Measurements from ENCODE around the gene HTRA3.

HTRA3 gene

DNA sequence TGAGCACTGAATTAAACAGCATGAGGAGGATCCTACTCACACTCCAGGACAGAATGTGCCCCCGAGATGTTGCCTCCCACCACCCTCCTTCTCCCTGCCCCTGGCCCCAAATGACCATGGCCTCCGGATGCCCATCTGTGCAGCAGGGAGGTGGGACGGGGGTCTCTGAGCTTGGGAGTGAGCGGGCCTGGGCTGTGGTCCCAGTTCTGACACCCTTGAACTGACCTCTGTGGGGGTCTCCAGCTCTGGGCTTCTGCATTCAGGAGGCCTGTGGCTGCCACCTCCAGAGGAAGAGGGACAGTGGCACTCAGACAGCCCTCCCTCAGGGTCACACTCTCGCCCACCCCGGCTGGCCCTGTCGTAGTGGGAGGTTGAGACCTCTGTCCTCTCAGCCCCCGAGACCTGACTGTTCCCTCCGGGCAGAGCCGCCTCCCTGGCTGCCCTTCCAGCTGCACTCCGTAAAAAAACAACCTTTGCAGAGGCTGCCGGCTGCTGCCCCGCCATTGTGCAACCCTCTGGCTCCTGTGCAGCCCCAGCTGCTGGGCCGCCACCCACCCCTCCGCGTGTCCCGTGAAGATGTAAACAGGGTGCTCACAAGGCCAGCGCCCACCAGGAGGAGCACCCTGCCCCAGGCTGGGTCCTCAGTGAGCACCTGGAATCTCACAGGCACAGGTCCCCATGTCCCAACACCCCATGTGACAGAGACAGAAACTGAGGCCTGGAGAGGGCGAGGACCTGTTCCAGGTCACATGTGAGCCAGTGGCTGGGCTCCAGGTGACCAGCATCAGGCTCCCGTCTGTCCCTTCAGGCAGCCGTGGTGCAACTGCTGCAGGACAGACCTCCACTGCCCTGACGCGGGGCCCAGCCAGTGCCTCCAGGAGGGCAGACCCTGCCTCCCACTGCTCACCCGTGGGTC is 39.6 kb downstream of the HTRA3 start:
- DNase-seq (ENCODE audit: low spot score) = no peak

DNA sequence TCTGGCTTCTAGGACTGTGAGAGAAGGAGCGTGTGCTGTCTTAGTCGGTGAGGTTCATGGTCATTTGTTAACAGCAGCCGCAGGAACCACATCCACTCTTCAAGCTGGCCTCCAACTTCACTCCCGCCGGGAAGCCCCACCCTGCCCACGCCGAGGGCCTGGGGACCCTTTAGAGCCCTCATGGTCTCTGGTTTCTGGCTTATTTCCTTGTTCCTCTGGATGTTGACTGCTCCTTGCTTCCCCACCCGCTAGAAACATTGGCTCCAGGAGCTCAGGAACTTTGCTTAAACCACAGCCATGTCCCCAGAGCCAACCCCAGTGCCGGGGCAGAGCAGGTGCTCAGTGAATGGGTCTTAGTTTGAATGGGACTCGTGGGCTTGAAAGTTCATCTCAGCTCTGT is 40.8 kb downstream of the HTRA3 start:
- no peak for DNase-seq (ENCODE audit: low spot score)

- DNase-seq (ENCODE audit: low spot score) = no peak
Measured at GRCh38 chr4:8311101-8312068, 41.8 kb downstream of the HTRA3 start.

DNA sequence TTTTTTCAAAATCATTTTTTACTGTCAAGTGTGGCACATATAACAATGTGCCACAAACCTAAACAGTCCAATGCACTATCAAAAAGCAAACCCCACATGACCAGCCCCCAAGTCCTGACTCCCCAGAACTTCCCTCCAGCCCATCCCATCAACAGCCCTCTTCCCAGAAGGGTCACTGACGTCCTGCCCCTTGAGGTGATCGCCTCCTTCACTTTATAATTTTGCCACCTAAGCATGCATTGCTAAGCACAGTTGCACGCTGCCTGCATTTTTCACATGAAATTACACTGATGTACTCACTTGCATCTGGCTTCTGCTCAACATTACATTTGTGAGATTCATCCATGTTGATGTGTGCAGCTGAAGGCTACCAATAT is 42.5 kb downstream of the HTRA3 start:
- no peak for DNase-seq (ENCODE audit: low spot score)

DNA sequence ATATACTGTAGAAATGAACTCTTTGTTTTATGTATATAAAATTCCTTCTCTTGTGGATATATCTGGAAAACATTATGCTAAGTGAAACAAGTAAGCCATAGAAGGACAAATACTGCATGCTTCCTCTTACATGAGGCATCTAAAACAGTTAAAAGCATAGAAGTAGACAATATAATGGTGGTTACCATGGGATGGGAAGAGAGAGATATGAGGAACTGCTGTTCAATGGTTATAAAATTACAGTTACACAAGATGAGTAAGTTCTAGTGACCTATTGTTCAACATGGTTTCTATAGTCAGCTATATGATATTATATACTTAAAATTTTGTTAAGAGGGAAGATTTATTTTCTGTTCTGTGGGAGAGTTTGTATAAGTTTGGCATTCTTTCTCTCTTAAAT is 43.4 kb downstream of the HTRA3 start:
- no peak for DNase-seq (ENCODE audit: low spot score)

DNA sequence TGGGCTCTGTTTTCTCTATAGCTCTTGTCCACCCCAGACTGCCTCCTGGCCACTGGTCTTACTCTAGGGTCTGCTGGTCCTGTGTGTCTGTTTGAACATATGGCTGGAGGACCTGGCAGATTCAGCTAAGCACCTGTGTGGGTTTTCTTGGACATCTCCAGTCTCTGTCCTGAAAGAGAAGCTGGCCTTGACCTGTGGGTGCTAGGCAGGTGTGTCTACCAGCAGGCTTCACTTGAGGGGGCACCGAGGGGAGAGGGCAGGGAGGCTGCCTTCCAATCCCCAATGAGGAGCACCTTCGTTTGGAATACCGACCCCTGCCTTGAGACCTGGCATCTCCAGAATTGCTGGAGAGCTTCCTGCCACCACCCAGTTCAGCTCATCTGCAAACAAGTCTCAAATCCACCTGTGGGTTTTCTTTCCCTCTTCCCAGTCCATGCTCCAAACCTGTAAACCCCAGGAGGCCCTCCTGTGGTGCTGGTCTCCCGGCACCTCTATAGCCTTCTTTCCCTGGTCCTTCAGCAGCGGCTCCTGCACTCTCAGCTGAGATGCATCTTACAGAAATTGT is 45.2 kb downstream of the HTRA3 start:
- no peak for DNase-seq (ENCODE audit: low spot score)

- no peak for DNase-seq (ENCODE audit: low spot score)
Measured at GRCh38 chr4:8315435-8316250, 46.1 kb downstream of the HTRA3 start.

DNA sequence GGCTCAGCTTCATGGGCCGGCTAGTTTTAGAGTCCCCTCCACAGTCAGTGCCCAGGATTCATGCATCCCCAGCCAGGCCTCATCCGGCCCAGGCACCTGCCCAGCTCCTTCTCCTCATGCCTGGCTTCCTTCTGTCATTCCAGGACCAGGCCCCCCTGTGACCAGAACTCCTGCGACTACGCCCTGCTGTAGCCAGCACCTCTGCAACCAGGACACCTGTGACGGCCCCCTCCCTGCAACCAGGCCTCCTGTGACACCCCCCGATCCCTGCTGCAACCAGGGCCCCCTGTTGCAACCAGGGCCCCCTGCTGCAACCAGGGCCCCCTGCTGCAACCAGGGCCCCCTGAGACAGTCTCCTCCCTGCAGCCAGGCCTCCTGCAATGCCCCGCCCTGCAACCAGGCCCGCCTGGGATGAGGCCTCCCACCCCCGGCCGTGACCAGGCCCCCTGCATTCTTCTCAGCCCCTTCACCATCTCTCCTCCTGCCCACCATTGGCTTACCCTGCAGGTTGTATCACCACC is 46.8 kb downstream of the HTRA3 start:
- DNase-seq (ENCODE audit: low spot score) = no peak

- no peak for DNase-seq (ENCODE audit: low spot score)
Measured at GRCh38 chr4:8316911-8317351, 47.4 kb downstream of the HTRA3 start.

GRCh38 chr4:8317474-8317873 is 47.9 kb downstream of the HTRA3 start:
- no peak for DNase-seq (ENCODE audit: low spot score)

DNA sequence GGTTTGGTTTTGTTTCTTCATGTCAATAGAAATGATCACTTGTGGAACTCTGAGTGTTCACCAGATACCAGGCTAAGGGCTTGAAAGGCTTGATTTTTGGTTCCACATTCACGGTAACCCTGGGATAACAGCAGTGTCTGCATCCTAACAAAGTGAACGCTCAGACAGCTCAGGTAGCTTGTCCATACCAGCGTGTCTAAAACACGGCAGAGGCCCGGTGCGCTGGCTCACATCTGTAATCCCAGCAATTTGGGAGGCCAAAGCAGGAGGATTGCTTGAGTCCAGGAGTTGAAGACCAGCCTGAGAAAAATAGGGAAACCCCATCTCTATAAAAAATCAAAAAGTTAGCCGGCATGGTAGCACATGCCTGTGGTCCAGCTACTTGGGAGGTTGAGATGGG is 49.0 kb downstream of the HTRA3 start:
- no peak for DNase-seq (ENCODE audit: low spot score)

DNA sequence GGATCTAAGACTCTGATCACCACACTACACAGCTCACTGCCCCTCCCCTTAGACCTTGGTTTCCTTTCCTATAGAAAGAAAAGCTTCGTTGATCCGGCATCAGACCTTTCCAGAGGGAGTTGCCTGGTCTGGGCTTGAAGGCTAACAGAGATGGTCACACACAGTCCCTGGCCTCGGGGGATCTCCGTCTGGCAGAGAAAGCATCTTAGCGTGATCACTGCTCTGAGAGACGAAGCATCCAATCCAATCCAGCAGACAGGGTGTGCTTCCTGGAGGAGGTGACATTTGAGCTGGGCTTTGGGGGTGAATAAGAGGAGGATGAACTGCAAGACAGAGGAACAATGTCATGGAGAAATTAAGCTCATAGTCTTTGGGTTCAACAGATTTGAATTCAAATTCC is 49.5 kb downstream of the HTRA3 start:
- DNase-seq (ENCODE audit: low spot score) = no peak

DNA sequence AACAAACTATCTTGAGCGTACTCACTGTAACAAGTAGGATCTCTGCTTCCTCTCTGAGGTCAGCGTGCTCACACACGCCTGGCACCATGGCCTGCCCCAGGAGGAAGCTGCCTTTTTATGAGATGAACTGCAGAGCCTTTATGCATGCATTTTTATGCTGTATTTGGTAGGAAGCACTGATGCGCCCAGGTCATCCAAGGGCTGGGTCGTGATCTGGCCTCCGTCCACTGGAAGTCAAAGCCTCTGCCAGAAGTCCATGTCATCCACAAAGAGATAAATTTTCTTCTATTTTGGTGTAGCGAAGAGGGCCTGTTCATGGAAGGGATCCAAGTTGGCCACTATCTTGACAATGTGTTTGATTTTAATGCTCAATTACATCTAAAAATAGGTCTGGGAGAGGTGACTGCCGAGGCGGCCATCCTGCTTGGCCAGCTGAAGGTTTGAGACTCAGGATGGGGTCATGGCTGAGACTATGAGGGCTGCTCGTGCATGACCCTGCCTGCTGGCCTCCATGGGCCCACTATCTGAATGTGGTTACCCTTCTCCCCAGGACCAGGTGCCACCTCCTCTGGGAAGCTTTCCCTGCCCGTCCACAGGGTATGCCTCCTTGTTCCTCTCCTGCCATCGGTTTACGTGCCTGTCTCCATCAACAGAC is 50.3 kb downstream of the HTRA3 start:
- DNase-seq (ENCODE audit: low spot score) = no peak

- no peak for DNase-seq (ENCODE audit: low spot score)
Measured at GRCh38 chr4:8320386-8320750, 50.8 kb downstream of the HTRA3 start.

- no peak for DNase-seq (ENCODE audit: low spot score)
Measured at GRCh38 chr4:8321220-8321619, 51.7 kb downstream of the HTRA3 start.

DNA sequence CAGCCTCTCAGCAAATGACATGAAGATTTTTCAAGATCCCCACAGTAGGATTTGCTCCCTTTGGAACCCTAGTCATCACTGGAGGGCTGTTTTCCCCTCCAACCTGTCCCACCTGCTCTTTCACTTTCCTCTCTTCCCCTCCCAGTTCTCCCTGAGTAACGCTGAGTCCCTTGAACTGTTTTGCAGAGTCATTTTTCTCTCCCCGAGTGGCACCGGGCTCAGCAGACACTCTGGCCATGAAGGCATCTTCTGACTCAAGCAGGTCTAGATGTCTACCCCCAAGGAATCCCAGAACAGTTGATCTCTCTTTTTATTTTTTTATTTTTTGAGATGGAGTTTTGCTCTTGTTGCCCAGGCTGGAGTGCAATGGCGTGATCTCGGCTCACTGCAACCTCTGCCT is 52.2 kb downstream of the HTRA3 start:
- DNase-seq (ENCODE audit: low spot score) = no peak

- no peak for DNase-seq (ENCODE audit: low spot score)
Measured at GRCh38 chr4:8322794-8323704, 53.5 kb downstream of the HTRA3 start.

DNA sequence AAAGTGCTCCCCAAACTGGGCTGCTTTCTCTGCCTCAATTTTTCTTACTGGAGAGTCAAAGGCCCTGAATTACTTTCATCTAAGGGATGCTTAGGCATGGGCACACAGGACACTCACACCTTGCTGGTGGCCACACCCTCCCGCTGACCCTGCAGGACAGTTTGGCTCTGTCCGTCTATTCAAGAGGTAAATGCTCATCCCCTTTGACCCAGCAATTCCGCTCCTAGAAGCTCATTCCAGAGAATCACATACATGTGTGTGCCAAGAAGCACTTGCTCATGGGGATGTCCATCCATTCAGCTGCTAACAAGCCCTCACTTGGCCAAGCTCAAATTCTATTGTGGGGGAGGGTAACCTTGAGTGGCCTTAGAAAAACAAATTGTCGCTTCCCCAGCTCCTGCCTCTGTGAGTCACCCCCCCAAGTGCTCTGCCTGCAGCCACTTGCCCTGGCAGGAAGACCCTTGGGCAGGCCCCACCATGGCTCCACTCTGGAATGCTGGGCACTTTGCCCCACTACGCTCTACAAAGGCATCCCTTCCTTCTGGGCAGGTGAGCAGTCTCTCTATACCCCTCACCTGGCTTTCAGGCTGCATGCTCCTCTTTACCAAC is 54.5 kb downstream of the HTRA3 start:
- no peak for DNase-seq (ENCODE audit: low spot score)

DNA sequence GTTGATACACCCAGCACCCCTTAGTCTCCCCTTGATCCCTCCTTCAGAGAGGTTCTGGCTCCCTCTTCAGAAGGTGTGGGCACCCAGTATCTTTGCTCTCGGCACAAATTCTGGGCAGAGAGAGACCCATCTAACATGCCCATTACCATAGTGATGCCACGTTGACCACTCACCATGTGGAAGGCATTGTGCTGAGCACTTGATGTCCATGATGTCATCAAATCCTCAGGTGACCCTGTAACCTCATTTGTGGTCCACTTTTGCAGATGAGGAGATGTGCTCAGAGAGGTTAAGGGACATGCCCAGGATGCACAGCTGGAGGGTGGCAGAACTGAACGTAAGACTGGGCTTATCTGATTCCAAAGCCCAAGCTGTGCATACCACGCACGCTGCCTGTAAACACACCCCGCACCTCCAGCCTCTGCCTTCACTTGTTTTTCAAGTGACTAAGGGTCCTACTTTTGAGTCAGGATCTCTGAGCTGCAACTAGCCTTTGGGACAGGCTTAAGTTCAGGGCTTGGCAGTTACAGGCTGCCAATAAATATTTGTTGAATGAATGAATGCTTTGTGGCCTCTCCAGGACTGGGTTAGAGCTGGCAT is 55.2 kb downstream of the HTRA3 start:
- no peak for DNase-seq (ENCODE audit: low spot score)
